ENCODE results near the gene DAW1. TPM values are rescaled to one million over a fixed set of nuclear protein-coding genes. Genes with fewer than 3 reads are reported as not detected.
A peak's percentile ranks its signal among the peaks of the same experiment; 100 is the strongest.

Gene DAW1
- total RNA-seq, 1 donor from 2014 or later, result 0.26 TPM

DNA sequence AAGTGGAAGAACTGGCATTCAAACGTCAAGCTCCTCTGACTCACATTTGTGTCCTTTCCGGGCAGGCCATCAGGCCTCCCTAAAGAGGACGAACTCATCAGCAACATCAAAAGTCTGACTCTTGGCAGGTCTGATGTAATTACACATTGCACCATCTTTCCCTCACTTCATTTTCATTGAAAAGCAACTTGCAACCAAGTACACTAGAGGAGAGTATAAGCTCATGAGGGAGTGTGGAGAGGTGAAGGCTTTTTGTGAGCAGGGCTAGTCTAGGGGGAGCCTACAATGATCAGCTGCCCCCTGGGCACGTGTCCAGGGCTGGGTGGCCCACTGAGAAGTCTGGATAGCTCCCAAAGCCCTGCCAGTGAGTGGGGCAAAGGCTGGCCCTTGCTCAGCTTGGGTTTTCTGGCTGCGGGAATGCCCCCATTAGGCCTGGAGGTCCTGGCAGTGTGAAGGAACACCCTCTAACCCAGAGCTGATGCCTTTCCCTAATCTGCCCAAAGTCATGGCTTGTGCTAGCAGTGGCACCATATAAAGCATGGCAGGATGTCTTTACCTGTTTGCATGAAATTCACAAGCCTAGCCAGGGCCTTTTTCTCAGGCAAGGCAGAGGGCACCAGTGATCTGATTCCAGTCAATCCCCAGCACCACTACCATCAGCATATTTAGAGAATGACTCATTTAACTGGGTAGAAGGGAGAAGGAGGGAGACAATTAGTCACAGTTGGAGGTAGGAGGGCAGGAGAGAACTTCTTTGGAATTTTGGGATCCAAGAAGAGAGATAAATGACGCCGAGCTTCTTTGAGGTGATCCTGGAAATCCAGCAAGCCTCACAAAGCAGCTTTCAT, 8.5 kb upstream of the DAW1 start:
- DNase-seq (ENCODE audit: low read depth) (peak; percentile 93), FAIRE-seq (peak; percentile 43)
- Histone ChIP-seq H3K36me3 (ENCODE audit: control insufficient read depth, insufficient read depth, low read length) (no peaks in the 10 kb centered on the region), H3K4me3 (ENCODE audit: low read depth, low read length) (no peak overlapping the region), H3K27me3 (ENCODE audit: control insufficient read depth, insufficient read depth, low read length) (no peaks in the 10 kb centered on the region)
- TF ChIP-seq, protein P1, sequence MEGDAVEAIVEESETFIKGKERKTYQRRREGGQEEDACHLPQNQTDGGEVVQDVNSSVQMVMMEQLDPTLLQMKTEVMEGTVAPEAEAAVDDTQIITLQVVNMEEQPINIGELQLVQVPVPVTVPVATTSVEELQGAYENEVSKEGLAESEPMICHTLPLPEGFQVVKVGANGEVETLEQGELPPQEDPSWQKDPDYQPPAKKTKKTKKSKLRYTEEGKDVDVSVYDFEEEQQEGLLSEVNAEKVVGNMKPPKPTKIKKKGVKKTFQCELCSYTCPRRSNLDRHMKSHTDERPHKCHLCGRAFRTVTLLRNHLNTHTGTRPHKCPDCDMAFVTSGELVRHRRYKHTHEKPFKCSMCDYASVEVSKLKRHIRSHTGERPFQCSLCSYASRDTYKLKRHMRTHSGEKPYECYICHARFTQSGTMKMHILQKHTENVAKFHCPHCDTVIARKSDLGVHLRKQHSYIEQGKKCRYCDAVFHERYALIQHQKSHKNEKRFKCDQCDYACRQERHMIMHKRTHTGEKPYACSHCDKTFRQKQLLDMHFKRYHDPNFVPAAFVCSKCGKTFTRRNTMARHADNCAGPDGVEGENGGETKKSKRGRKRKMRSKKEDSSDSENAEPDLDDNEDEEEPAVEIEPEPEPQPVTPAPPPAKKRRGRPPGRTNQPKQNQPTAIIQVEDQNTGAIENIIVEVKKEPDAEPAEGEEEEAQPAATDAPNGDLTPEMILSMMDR (IDR thresholded peaks at IDR 0.05; ENCODE audit: insufficient read depth, low read length, severe bottlenecking), result peak; percentile 31

DNA sequence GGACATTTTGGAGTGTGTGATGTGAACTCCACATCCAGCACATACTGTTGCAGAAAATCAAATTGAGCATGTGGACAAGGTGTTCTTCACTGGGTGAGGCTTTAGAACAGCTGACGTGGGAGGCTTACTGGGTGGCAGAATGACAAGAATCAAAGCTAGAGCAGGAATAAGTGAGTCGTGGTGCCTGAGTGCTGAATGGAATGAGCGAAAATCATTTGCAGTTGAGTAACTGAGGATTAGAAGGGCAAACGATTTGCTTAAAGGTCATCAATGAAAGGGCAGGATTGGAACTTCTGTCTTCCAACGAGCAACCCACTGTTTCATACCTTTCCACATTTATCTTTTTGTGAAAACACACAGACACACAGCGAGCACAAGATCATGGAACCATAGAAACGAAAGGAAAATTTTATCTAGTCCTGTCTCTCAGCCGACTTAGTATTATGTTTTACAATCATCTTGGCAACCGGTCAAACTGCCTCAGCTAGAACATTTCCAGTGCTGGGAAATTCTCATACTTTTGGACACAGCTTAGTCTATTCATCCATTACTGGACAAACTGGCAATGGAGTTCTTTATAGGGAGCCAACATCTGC, 7.2 kb upstream of the DAW1 start:
- DNase-seq (ENCODE audit: low read depth), result no peak
- peak; percentile 28 for FAIRE-seq
- TF ChIP-seq, protein P1 (IDR thresholded peaks at IDR 0.05; ENCODE audit: insufficient read depth, low read length, severe bottlenecking), result no peak
- Histone ChIP-seq H3K36me3 (ENCODE audit: control insufficient read depth, insufficient read depth, low read length) (no peaks in the 10 kb centered on the region), H3K27me3 (ENCODE audit: control insufficient read depth, insufficient read depth, low read length) (no peaks in the 10 kb centered on the region), H3K4me3 (ENCODE audit: low read depth, low read length) (no peak overlapping the region)

DNA sequence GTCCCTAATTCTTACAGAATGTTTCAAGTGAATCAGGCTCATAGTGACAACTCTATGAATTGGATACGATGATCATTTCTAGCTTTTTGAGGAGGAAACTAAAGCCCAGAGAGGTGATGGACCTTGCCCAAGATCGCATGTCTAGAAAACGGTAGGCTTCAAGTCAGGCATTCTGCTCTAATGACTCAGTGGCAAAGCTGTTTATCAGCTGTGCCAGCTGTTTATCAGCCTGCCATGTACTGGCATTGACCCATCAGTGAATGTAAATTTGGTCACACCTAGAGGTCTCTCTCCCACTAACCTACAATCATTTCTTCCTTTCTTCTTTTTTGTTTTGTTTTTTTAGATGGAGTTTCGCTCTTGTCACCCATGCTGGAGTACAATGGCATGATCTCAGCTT, 6.1 kb upstream of the DAW1 start:
- FAIRE-seq (no peak), DNase-seq (ENCODE audit: low read depth) (no peak)
- TF ChIP-seq, protein P1 (IDR thresholded peaks at IDR 0.05; ENCODE audit: insufficient read depth, low read length, severe bottlenecking), result no peak
- Histone ChIP-seq H3K27me3 (ENCODE audit: control insufficient read depth, insufficient read depth, low read length) (no peaks in the 10 kb centered on the region), H3K4me3 (ENCODE audit: low read depth, low read length) (no peak overlapping the region), H3K36me3 (ENCODE audit: control insufficient read depth, insufficient read depth, low read length) (no peaks in the 10 kb centered on the region)

DNA sequence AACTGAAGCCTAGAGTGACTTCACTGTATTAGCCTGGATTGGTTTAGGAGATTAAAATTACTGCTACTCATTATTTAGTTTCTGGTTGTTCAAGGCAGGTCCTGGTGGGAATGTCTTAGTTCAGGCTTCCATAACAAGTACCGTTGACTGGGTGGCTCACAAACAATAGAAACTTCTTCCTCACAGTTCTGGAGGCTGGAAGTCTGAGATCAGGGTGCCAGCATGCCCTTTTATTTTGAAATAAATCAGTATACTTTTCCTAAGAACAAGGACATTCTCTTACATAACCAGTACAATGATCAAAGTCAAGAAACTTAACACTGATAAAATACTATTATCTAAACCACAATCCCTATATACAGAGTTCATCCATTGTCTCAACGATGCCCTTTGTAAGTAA, 4.0 kb upstream of the DAW1 start:
- no peak overlapping the region for H3K4me3 ChIP-seq (ENCODE audit: low read depth, low read length)
- H3K27me3 ChIP-seq (ENCODE audit: control insufficient read depth, insufficient read depth, low read length), result no peaks in the 10 kb centered on the region
- DNase-seq (ENCODE audit: low read depth) (no peak), FAIRE-seq (no peak)
- no peaks in the 10 kb centered on the region for H3K36me3 ChIP-seq (ENCODE audit: control insufficient read depth, insufficient read depth, low read length)
- TF ChIP-seq, protein P1 (IDR thresholded peaks at IDR 0.05; ENCODE audit: insufficient read depth, low read length, severe bottlenecking), result no peak

DNA sequence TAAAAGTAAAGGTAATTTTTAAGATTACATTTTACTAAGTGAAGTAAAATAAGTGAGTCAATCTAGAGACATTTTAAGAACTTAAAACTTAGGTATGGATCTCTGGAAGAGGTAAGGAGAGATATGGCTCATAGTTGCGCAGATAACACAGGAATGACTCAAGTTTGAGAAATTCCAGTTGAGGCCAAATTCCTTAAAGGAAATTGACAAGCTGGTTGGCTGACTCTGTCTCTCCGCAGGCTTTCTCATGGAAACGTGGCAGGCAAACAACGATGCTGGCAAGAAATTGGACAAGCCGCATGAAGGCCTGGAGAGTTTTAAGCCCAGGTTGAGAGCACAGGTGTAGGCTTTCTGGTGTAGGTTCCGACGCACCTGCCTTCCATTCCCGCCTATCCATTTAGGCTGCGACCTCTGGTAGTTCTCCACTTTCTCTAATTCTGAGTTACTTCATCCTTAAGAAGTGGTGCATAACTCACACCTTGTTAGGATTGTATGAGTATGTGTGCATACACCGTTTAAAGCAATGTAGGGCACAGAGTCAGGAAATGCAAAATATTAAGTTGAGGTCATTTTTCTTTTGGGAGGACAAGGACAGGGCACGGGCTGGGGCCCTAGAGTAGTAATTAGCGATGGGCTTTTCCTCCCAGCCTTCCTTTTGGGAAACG, 589 bp upstream of the DAW1 start:
- Histone ChIP-seq H3K27me3 (ENCODE audit: control insufficient read depth, insufficient read depth, low read length) (no peaks in the 10 kb centered on the region), H3K36me3 (ENCODE audit: control insufficient read depth, insufficient read depth, low read length) (no peaks in the 10 kb centered on the region), H3K4me3 (ENCODE audit: low read depth, low read length) (no peak overlapping the region)
- DNase-seq (ENCODE audit: low read depth), result peak; percentile 97
- FAIRE-seq, result peak; percentile 7
- TF ChIP-seq, protein P1 (IDR thresholded peaks at IDR 0.05; ENCODE audit: insufficient read depth, low read length, severe bottlenecking), result no peak

Data from bronchial epithelial cell (primary cell).